ENCODE data around the gene KIAA0825.

The KIAA0825 gene

GRCh38 chr5:94353605-94354004, 264.8 kb downstream of the KIAA0825 start:
- Histone ChIP-seq H3K9me3 (ENCODE audit: low read length) (no peaks in the 10 kb centered on the region), H3K4me3 (ENCODE audit: low read depth, low read length, poor library complexity, severe bottlenecking) (no peak overlapping the region), H4K20me1 (ENCODE audit: insufficient read depth, low read length) (no peaks in the 10 kb centered on the region), H3K27me3 (ENCODE audit: insufficient read depth, low read length) (no peaks in the 10 kb centered on the region), H3F3A (ENCODE audit: insufficient read depth, low read length) (no peaks in the 10 kb centered on the region), H3K4me1 (ENCODE audit: insufficient read depth, low read length, severe bottlenecking) (no peaks in the 10 kb centered on the region), H3K4me2 (ENCODE audit: low read length) (no peak overlapping the region), H2AFZ (ENCODE audit: low read length) (no peak overlapping the region), H3K9ac (ENCODE audit: low read length) (no peak overlapping the region), H3K27ac (ENCODE audit: low read depth, low read length, poor library complexity, severe bottlenecking) (no peak overlapping the region), H3K9me2 (ENCODE audit: low read depth, low read length) (no peaks in the 10 kb centered on the region), H3K79me2 (ENCODE audit: insufficient read depth, low read length) (no peaks in the 10 kb centered on the region), H3K36me3 (ENCODE audit: insufficient read depth, low read length) (no peaks in the 10 kb centered on the region)
- TF ChIP-seq EZH2 (IDR thresholded peaks at IDR 0.05; ENCODE audit: borderline replicate concordance, low read length), result no peak
- no peak for TF ChIP-seq CTCF (IDR thresholded peaks at IDR 0.05; ENCODE audit: low read length)

DNA sequence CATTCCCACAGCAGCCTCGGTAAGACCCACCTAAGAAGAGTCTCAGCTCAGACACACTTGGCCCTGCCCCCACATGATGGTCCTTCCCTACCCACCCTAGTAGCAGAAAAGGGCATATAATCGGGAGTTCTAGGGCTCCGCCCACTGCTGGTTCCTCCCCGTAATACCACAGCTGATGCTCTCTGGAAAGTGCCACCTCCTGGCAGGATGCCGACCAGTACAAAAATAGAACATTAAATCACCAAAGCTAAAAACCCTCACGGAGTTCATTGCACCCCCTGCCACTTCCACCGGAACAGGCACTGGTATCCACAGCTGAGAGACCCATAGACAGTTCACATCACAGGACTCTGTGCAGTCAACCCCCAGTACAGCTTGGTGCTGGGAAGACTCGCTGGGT, 271.3 kb downstream of the KIAA0825 start:
- H3K9me3 ChIP-seq (ENCODE audit: low read length), result no peaks in the 10 kb centered on the region
- no peak for TF ChIP-seq EZH2 (IDR thresholded peaks at IDR 0.05; ENCODE audit: borderline replicate concordance, low read length)
- TF ChIP-seq CTCF (IDR thresholded peaks at IDR 0.05; ENCODE audit: low read length), result no peak
- no peak overlapping the region for H3K4me2 ChIP-seq (ENCODE audit: low read length)
- H3K4me3 ChIP-seq (ENCODE audit: low read depth, low read length, poor library complexity, severe bottlenecking), result no peak overlapping the region
- no peaks in the 10 kb centered on the region for H3K4me1 ChIP-seq (ENCODE audit: insufficient read depth, low read length, severe bottlenecking)
- no peaks in the 10 kb centered on the region for H3K36me3 ChIP-seq (ENCODE audit: insufficient read depth, low read length)
- H3K27ac ChIP-seq (ENCODE audit: low read depth, low read length, poor library complexity, severe bottlenecking), result no peak overlapping the region
- no peaks in the 10 kb centered on the region for H3K79me2 ChIP-seq (ENCODE audit: insufficient read depth, low read length)
- H3F3A ChIP-seq (ENCODE audit: insufficient read depth, low read length), result no peaks in the 10 kb centered on the region
- H3K27me3 ChIP-seq (ENCODE audit: insufficient read depth, low read length), result no peaks in the 10 kb centered on the region
- no peaks in the 10 kb centered on the region for H4K20me1 ChIP-seq (ENCODE audit: insufficient read depth, low read length)
- no peaks in the 10 kb centered on the region for H3K9me2 ChIP-seq (ENCODE audit: low read depth, low read length)
- no peak overlapping the region for H3K9ac ChIP-seq (ENCODE audit: low read length)
- no peak overlapping the region for H2AFZ ChIP-seq (ENCODE audit: low read length)

DNA sequence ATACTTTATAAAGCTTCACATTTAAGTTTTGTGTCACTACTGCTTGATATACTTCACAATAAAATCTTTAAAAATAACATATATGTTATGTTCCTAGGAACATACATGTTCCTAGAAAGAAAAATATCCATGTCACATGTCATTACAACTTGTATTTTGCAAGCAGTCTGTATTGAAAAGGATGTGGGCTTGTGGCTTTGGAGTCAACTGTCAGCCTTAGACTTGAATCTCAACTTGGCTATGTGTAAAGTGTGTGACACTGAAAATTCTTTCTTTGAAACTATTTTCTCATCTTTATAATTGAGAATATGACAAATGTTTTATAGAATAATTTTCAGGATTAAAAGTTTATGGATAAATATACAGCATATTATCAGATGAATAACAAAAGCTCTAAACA, 273.1 kb downstream of the KIAA0825 start:
- no peak overlapping the region for H3K4me2 ChIP-seq (ENCODE audit: low read length)
- no peaks in the 10 kb centered on the region for H3K79me2 ChIP-seq (ENCODE audit: insufficient read depth, low read length)

More for the DNA sequence above, 273.1 kb downstream of the KIAA0825 start:
- H3K4me3 ChIP-seq (ENCODE audit: low read depth, low read length, poor library complexity, severe bottlenecking), result no peak overlapping the region
- no peaks in the 10 kb centered on the region for H3K9me3 ChIP-seq (ENCODE audit: low read length)
- H3K36me3 ChIP-seq (ENCODE audit: insufficient read depth, low read length), result no peaks in the 10 kb centered on the region
- H3K27ac ChIP-seq (ENCODE audit: low read depth, low read length, poor library complexity, severe bottlenecking), result no peak overlapping the region
- no peaks in the 10 kb centered on the region for H3F3A ChIP-seq (ENCODE audit: insufficient read depth, low read length)
- no peaks in the 10 kb centered on the region for H3K4me1 ChIP-seq (ENCODE audit: insufficient read depth, low read length, severe bottlenecking)
- H3K9ac ChIP-seq (ENCODE audit: low read length), result no peak overlapping the region
- H2AFZ ChIP-seq (ENCODE audit: low read length), result no peak overlapping the region
- no peaks in the 10 kb centered on the region for H4K20me1 ChIP-seq (ENCODE audit: insufficient read depth, low read length)
- TF ChIP-seq CTCF (IDR thresholded peaks at IDR 0.05; ENCODE audit: low read length), result no peak
- H3K9me2 ChIP-seq (ENCODE audit: low read depth, low read length), result no peaks in the 10 kb centered on the region
- no peaks in the 10 kb centered on the region for H3K27me3 ChIP-seq (ENCODE audit: insufficient read depth, low read length)
